ENCODE results near the gene ETV7. TPM values are rescaled to one million over a fixed set of nuclear protein-coding genes. Genes with fewer than 3 reads are reported as not detected.

ETV7 gene
- total and polyA plus RNA-seq, 2 experiments from 2014 or later = 0.47 to 1.2 TPM

DNA sequence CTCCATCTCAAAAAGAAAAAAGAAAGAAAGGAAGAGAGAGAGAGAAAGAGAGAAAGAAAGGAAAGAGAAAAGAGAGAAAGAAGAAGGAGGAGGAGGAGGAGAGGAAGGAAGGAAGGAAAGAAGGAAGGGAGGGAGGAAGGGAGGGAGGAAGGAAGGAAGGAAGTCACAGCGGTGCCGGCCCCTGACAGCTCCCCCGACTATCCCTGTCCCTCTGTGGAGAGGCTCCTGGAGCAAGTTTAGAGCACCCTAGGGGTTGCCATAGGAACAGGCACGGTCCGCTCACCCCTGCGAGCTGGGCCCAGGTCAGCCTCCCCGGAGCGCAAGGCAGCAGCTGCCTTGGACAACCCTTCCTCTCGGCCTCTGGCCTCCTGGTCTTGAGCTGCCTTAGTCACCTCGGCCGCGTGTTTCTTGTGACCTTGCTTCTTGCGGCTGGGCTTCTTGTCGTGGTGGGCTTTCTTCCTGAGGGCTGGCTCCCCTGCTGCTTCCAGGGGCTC is 57.6 kb downstream of the ETV7 start:
- Histone ChIP-seq H2AFZ (peak overlapping the region; percentile 84), H3K4me2 (no peak overlapping the region), H3K4me3 (no peak overlapping the region), H3K36me3 (ENCODE audit: insufficient read depth) (no peaks in the 10 kb centered on the region), H3K9me2 (ENCODE audit: insufficient read depth) (no peaks in the 10 kb centered on the region), H3K27me3 (ENCODE audit: insufficient read depth) (no peaks in the 10 kb centered on the region), H3F3A (replicated peaks; ENCODE audit: low read depth) (no peaks in the 10 kb centered on the region), H3K4me1 (ENCODE audit: insufficient read depth) (no peaks in the 10 kb centered on the region; the same call in 1 of the 2 replicates), H3K27ac (ENCODE audit: low read depth) (no peak overlapping the region), H3K79me2 (replicated peaks; ENCODE audit: insufficient read depth) (no peaks in the 10 kb centered on the region), H4K20me1 (replicated peaks; ENCODE audit: insufficient read depth) (no peaks in the 10 kb centered on the region)
- Mint-ChIP-seq H3K36me3 (ENCODE audit: low read depth) (no peaks in the 10 kb centered on the region; the same call in 2 of the 3 replicates), H3K4me3 (no peak overlapping the region), H3K27ac (no peak overlapping the region), H3K27me3 (ENCODE audit: insufficient read depth, low read depth, poor library complexity) (peaks cover 20% of the 10 kb centered on the region), H3K4me1 (peaks cover 42% of the 10 kb centered on the region), H3K9me3 (no peaks in the 10 kb centered on the region; the same call in 2 of the 3 replicates)
- ATAC-seq (peak; percentile 89), DNase-seq (ENCODE audit: low spot score) (peak; percentile 72)
- no peak for TF ChIP-seq EZH2phosphoT487 (IDR thresholded peaks at IDR 0.05; ENCODE audit: unreplicated experiment)
- TF ChIP-seq, protein P1, sequence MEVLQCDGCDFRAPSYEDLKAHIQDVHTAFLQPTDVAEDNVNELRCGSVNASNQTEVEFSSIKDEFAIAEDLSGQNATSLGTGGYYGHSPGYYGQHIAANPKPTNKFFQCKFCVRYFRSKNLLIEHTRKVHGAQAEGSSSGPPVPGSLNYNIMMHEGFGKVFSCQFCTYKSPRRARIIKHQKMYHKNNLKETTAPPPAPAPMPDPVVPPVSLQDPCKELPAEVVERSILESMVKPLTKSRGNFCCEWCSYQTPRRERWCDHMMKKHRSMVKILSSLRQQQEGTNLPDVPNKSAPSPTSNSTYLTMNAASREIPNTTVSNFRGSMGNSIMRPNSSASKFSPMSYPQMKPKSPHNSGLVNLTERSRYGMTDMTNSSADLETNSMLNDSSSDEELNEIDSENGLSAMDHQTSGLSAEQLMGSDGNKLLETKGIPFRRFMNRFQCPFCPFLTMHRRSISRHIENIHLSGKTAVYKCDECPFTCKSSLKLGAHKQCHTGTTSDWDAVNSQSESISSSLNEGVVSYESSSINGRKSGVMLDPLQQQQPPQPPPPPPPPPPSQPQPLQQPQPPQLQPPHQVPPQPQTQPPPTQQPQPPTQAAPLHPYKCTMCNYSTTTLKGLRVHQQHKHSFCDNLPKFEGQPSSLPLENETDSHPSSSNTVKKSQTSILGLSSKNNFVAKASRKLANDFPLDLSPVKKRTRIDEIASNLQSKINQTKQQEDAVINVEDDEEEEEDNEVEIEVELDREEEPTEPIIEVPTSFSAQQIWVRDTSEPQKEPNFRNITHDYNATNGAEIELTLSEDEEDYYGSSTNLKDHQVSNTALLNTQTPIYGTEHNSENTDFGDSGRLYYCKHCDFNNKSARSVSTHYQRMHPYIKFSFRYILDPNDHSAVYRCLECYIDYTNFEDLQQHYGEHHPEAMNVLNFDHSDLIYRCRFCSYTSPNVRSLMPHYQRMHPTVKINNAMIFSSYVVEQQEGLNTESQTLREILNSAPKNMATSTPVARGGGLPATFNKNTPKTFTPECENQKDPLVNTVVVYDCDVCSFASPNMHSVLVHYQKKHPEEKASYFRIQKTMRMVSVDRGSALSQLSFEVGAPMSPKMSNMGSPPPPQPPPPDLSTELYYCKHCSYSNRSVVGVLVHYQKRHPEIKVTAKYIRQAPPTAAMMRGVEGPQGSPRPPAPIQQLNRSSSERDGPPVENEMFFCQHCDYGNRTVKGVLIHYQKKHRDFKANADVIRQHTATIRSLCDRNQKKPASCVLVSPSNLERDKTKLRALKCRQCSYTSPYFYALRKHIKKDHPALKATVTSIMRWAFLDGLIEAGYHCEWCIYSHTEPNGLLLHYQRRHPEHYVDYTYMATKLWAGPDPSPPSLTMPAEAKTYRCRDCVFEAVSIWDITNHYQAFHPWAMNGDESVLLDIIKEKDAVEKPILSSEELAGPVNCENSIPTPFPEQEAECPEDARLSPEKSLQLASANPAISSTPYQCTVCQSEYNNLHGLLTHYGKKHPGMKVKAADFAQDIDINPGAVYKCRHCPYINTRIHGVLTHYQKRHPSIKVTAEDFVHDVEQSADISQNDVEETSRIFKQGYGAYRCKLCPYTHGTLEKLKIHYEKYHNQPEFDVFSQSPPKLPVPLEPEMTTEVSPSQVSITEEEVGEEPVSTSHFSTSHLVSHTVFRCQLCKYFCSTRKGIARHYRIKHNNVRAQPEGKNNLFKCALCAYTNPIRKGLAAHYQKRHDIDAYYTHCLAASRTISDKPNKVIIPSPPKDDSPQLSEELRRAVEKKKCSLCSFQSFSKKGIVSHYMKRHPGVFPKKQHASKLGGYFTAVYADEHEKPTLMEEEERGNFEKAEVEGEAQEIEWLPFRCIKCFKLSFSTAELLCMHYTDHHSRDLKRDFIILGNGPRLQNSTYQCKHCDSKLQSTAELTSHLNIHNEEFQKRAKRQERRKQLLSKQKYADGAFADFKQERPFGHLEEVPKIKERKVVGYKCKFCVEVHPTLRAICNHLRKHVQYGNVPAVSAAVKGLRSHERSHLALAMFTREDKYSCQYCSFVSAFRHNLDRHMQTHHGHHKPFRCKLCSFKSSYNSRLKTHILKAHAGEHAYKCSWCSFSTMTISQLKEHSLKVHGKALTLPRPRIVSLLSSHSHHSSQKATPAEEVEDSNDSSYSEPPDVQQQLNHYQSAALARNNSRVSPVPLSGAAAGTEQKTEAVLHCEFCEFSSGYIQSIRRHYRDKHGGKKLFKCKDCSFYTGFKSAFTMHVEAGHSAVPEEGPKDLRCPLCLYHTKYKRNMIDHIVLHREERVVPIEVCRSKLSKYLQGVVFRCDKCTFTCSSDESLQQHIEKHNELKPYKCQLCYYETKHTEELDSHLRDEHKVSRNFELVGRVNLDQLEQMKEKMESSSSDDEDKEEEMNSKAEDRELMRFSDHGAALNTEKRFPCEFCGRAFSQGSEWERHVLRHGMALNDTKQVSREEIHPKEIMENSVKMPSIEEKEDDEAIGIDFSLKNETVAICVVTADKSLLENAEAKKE (CRISPR knock-in tag; IDR thresholded peaks at IDR 0.05) = no peak
- TF ChIP-seq JUNB (IDR thresholded peaks at IDR 0.05; ENCODE audit: unreplicated experiment) = no peak
- no peak for TF ChIP-seq NANOG (IDR thresholded peaks at IDR 0.05; ENCODE audit: borderline replicate concordance)
- TF ChIP-seq ZNF331 (CRISPR knock-in tag; IDR thresholded peaks at IDR 0.05; ENCODE audit: low read depth) = no peak
- TF ChIP-seq CREB1 (CRISPR knock-in tag; IDR thresholded peaks at IDR 0.05; ENCODE audit: low read depth) = no peak
- no peak for TF ChIP-seq POLR2AphosphoS5 (IDR thresholded peaks at IDR 0.05; ENCODE audit: low read depth)
- TF ChIP-seq, protein P2, sequence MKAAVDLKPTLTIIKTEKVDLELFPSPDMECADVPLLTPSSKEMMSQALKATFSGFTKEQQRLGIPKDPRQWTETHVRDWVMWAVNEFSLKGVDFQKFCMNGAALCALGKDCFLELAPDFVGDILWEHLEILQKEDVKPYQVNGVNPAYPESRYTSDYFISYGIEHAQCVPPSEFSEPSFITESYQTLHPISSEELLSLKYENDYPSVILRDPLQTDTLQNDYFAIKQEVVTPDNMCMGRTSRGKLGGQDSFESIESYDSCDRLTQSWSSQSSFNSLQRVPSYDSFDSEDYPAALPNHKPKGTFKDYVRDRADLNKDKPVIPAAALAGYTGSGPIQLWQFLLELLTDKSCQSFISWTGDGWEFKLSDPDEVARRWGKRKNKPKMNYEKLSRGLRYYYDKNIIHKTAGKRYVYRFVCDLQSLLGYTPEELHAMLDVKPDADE (IDR thresholded peaks at IDR 0.05) = no peak
- no peak for TF ChIP-seq STAT1 (IDR thresholded peaks at IDR 0.05; ENCODE audit: unreplicated experiment)
- TF ChIP-seq, protein P3, sequence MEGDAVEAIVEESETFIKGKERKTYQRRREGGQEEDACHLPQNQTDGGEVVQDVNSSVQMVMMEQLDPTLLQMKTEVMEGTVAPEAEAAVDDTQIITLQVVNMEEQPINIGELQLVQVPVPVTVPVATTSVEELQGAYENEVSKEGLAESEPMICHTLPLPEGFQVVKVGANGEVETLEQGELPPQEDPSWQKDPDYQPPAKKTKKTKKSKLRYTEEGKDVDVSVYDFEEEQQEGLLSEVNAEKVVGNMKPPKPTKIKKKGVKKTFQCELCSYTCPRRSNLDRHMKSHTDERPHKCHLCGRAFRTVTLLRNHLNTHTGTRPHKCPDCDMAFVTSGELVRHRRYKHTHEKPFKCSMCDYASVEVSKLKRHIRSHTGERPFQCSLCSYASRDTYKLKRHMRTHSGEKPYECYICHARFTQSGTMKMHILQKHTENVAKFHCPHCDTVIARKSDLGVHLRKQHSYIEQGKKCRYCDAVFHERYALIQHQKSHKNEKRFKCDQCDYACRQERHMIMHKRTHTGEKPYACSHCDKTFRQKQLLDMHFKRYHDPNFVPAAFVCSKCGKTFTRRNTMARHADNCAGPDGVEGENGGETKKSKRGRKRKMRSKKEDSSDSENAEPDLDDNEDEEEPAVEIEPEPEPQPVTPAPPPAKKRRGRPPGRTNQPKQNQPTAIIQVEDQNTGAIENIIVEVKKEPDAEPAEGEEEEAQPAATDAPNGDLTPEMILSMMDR (conservative IDR thresholded peaks at IDR 0.05; ENCODE audit: low read depth in 2 of 2) = no peak; a peak in 1 of 4 replicates
- no peak for TF ChIP-seq ZNF114 (CRISPR knock-in tag; IDR thresholded peaks at IDR 0.05)
- TF ChIP-seq EZH2 (IDR thresholded peaks at IDR 0.05; ENCODE audit: low read depth, unreplicated experiment) = no peak
- TF ChIP-seq, protein P4, sequence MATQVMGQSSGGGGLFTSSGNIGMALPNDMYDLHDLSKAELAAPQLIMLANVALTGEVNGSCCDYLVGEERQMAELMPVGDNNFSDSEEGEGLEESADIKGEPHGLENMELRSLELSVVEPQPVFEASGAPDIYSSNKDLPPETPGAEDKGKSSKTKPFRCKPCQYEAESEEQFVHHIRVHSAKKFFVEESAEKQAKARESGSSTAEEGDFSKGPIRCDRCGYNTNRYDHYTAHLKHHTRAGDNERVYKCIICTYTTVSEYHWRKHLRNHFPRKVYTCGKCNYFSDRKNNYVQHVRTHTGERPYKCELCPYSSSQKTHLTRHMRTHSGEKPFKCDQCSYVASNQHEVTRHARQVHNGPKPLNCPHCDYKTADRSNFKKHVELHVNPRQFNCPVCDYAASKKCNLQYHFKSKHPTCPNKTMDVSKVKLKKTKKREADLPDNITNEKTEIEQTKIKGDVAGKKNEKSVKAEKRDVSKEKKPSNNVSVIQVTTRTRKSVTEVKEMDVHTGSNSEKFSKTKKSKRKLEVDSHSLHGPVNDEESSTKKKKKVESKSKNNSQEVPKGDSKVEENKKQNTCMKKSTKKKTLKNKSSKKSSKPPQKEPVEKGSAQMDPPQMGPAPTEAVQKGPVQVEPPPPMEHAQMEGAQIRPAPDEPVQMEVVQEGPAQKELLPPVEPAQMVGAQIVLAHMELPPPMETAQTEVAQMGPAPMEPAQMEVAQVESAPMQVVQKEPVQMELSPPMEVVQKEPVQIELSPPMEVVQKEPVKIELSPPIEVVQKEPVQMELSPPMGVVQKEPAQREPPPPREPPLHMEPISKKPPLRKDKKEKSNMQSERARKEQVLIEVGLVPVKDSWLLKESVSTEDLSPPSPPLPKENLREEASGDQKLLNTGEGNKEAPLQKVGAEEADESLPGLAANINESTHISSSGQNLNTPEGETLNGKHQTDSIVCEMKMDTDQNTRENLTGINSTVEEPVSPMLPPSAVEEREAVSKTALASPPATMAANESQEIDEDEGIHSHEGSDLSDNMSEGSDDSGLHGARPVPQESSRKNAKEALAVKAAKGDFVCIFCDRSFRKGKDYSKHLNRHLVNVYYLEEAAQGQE (IDR thresholded peaks at IDR 0.05; ENCODE audit: unreplicated experiment) = no peak
